PC-3 (cell line): ENCODE data around the gene ERCC6L2. TPM values are rescaled to one million over a fixed set of nuclear protein-coding genes. Genes with fewer than 3 reads are reported as not detected.

Experiments
- ATAC-seq: fragments of 200-7000 bp; cut with Tn5 transposase; 2 replicates; pipeline ENCODE4 v1.9.1; 2020; ENCODE audit warnings: mild to moderate bottlenecking, moderate library complexity
- BruUV-seq: library from RNA; stranded (reverse); fragments of 400-500 nt; replicated peaks from 2 replicates; lab custom pipeline; 2021; lab: Mats Ljungman, UMichigan
- CTCF ChIA-PET: fragments of 300-600 bp; sonication (Branson Sonifier 250); formaldehyde crosslinking; loops from one replicate; lab custom pipeline; 2022; ENCODE audit warnings: antibody characterized with exemption; lab: Charles Lee
- POLR2A ChIA-PET: fragments of 300-600 bp; sonication (Branson Sonifier 250); formaldehyde crosslinking; loops from one replicate; lab custom pipeline; 2022; ENCODE audit warnings: antibody characterized with exemption; ENCODE audit not compliant: unreplicated experiment; lab: Charles Lee
- DNase-seq: peaks from one replicate; pipeline ENCODE4 v3.0.0-alpha.2; 2015
- H2AFZ ChIP-seq: fragments of 300-600 bp; sonication (generic); 2 replicates; pipeline ENCODE4 v1.6.0; 2016; ENCODE audit warnings: antibody characterized with exemption, low read length
- H3F3A ChIP-seq: fragments of 300-600 bp; sonication (generic); one replicate; pipeline ENCODE4 v1.6.0; 2017; ENCODE audit warnings: antibody characterized with exemption, low read length, control low read depth, mild to moderate bottlenecking; ENCODE audit not compliant: unreplicated experiment
- H3K27ac ChIP-seq: fragments of 300-600 bp; sonication (generic); 2 replicates; pipeline ENCODE4 v1.5.1; 2016; ENCODE audit warnings: mild to moderate bottlenecking, low read length
- H3K27me3 ChIP-seq: fragments of 300-600 bp; sonication (generic); 2 replicates; pipeline ENCODE4 v1.6.1; 2016; ENCODE audit warnings: low read length, mixed read lengths
- H3K36me3 ChIP-seq: fragments of 300-600 bp; sonication (generic); 2 replicates; pipeline ENCODE4 v1.6.1; 2016; ENCODE audit warnings: low read depth, mixed run types, low read length, mixed read lengths
- H3K4me1 ChIP-seq: fragments of 300-600 bp; sonication (generic); 2 replicates; pipeline ENCODE4 v1.5.1; 2016; ENCODE audit warnings: low read length; ENCODE audit not compliant: insufficient read depth
- H3K4me2 ChIP-seq: fragments of 300-600 bp; sonication (generic); 2 replicates; pipeline ENCODE4 v1.6.0; 2016; ENCODE audit warnings: low read length
- H3K4me3 ChIP-seq: fragments of 300-600 bp; sonication (generic); 2 replicates; pipeline ENCODE4 v1.5.1; 2016; ENCODE audit warnings: mild to moderate bottlenecking, low read length, mixed read lengths
- H3K79me2 ChIP-seq: fragments of 300-600 bp; sonication (generic); 2 replicates; pipeline ENCODE4 v1.6.1; 2017; ENCODE audit warnings: low read length, mixed read lengths
- H3K9ac ChIP-seq: fragments of 300-600 bp; sonication (generic); 2 replicates; pipeline ENCODE4 v1.6.0; 2016; ENCODE audit warnings: mild to moderate bottlenecking, low read length
- H3K9me2 ChIP-seq: fragments of 300-600 bp; sonication (generic); replicated peaks from 2 replicates; pipeline ENCODE4 v1.6.1; 2016; ENCODE audit warnings: mixed run types, low read length, mixed read lengths
- H3K9me3 ChIP-seq: fragments of 300-600 bp; sonication (generic); 2 replicates; pipeline ENCODE4 v1.6.1; 2016; ENCODE audit warnings: low read length, mixed read lengths
- H4K20me1 ChIP-seq: fragments of 300-600 bp; sonication (generic); 2 replicates; pipeline ENCODE4 v1.6.1; 2016; ENCODE audit warnings: low read length, mixed read lengths
- CTCF ChIP-seq: fragments of 300-600 bp; sonication (generic); conservative IDR thresholded peaks from 2 replicates; pipeline ENCODE4 v1.5.1; 2017; ENCODE audit warnings: antibody characterized with exemption, low read depth, mild to moderate bottlenecking, low read length
- EZH2 ChIP-seq: fragments of 300-600 bp; sonication (generic); IDR thresholded peaks from one replicate; pipeline ENCODE4 v1.6.1; 2017; ENCODE audit warnings: antibody characterized with exemption, mild to moderate bottlenecking, low read length; ENCODE audit not compliant: unreplicated experiment
- EZH2phosphoT487 ChIP-seq: fragments of 300-600 bp; sonication (generic); IDR thresholded peaks from 2 replicates; pipeline ENCODE4 v1.6.1; 2018; ENCODE audit warnings: mild to moderate bottlenecking, antibody characterized with exemption, low read length, borderline replicate concordance
- intact Hi-C: fragments of 100-400 bp; cut with micrococcal nuclease; formaldehyde crosslinking; loops from 2 replicates; pipeline ENCODE4 v1.9.0; 2023
- total RNA-seq: library from RNA; depleted of rRNA; stranded (reverse); fragments of >200 nt; gene quantifications from 2 replicates; pipeline ENCODE4 v1.2.3, GENCODE V29; 2014

The ERCC6L2 gene
- total RNA-seq, 1 experiment from 2014 or later = 18.8 TPM

GRCh38 chr9:95862343-95862742, 13.1 kb upstream of the ERCC6L2 start:
- Histone ChIP-seq H3F3A (no peaks in the 10 kb centered on the region), H3K27ac (no peak overlapping the region), H3K4me2 (no peak overlapping the region), H3K9me2 (no peaks in the 10 kb centered on the region), H4K20me1 (no peaks in the 10 kb centered on the region), H3K4me1 (peaks cover 23% of the 10 kb centered on the region), H3K79me2 (no peaks in the 10 kb centered on the region), H3K36me3 (peaks cover 2% of the 10 kb centered on the region; the same call in 1 of the 2 replicates), H3K27me3 (no peaks in the 10 kb centered on the region), H3K9ac (no peak overlapping the region), H3K9me3 (no peaks in the 10 kb centered on the region), H3K4me3 (no peak overlapping the region), H2AFZ (no peak overlapping the region)
- no peak for DNase-seq
- CTCF ChIA-PET = no interaction called here
- intact Hi-C loops = no loop called here
- BruUV-seq = no TSS peak
- TF ChIP-seq EZH2 = no peak
- no peak for TF ChIP-seq CTCF
- ATAC-seq = no peak
- POLR2A ChIA-PET = no interaction called here

- Histone ChIP-seq H3K4me2 (peak overlapping the region; percentile 42), H3K27me3 (no peaks in the 10 kb centered on the region), H3K9me3 (no peaks in the 10 kb centered on the region), H4K20me1 (no peaks in the 10 kb centered on the region), H3F3A (no peaks in the 10 kb centered on the region), H3K4me1 (peaks cover 14% of the 10 kb centered on the region), H3K9ac (no peak overlapping the region), H2AFZ (no peak overlapping the region), H3K36me3 (peaks cover 6% of the 10 kb centered on the region; the same call in 1 of the 2 replicates), H3K79me2 (no peaks in the 10 kb centered on the region), H3K9me2 (no peaks in the 10 kb centered on the region), H3K27ac (peak overlapping the region; percentile 60), H3K4me3 (no peak overlapping the region)
- DNase-seq = peak; percentile 58
- ChIA-PET POLR2A (no interaction called here), CTCF (no interaction called here)
- intact Hi-C loops = loop anchor here (2.0 kb wide), 1 partner anchor 42 kb away; no protein-coding TSS in a partner anchor
- ATAC-seq = peak; percentile 98
- BruUV-seq = no TSS peak
- TF ChIP-seq CTCF (no peak), EZH2phosphoT487 (no peak), EZH2 (no peak)
Measured at GRCh38 chr9:95864852-95865580, 10.5 kb upstream of the ERCC6L2 start.

DNA sequence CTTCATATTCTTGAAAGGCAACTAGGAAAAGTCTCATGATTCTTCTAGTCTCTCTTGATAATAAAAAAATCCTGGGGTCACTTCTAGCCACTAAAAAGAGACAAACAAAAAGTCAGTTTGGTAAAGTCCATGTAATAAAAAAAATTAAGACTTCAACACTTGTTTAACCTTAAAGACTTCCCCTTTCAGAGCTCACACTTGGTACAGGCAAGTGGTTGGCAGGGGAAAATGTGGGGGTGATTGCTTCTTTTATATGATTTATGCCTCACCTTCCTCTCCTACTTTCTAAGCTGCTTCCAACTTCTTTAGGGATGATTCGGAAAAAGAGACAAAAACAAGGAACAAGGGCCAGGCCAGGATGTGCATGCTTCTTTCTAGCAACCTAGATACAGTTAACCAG, 5.1 kb upstream of the ERCC6L2 start:
- H3K27me3 ChIP-seq = no peaks in the 10 kb centered on the region
- POLR2A ChIA-PET = no interaction called here
- no peak overlapping the region for H3K4me3 ChIP-seq
- no peaks in the 10 kb centered on the region for H3F3A ChIP-seq
- DNase-seq = no peak
- H3K36me3 ChIP-seq = peaks cover 15% of the 10 kb centered on the region
- no peaks in the 10 kb centered on the region for H3K9me3 ChIP-seq
- H2AFZ ChIP-seq = no peak overlapping the region
- H3K79me2 ChIP-seq = peaks cover 25% of the 10 kb centered on the region
- H3K4me1 ChIP-seq = peaks cover 13% of the 10 kb centered on the region
- ATAC-seq = no peak
- H4K20me1 ChIP-seq = no peaks in the 10 kb centered on the region
- TF ChIP-seq CTCF = no peak
- no peak for TF ChIP-seq EZH2phosphoT487
- no peak for TF ChIP-seq EZH2
- no TSS peak for BruUV-seq
- no peak overlapping the region for H3K4me2 ChIP-seq
- no peak overlapping the region for H3K9ac ChIP-seq
- CTCF ChIA-PET = no interaction called here
- intact Hi-C loops = no loop called here
- no peaks in the 10 kb centered on the region for H3K9me2 ChIP-seq
- H3K27ac ChIP-seq = no peak overlapping the region
